NB4 (cell line): ENCODE results near the gene SLC30A9.

ENCODE experiments used
- CTCF ChIP-seq: IDR thresholded peaks from one replicate; pipeline ENCODE4 v1.5.1; 2012; ENCODE audit warnings: low read depth, low read length
- MAX ChIP-seq: IDR thresholded peaks from 2 replicates; pipeline ENCODE4 v1.6.1; 2011; ENCODE audit warnings: low read depth, low read length
- POLR2A ChIP-seq: IDR thresholded peaks from 2 replicates; pipeline ENCODE4 v1.6.1; 2011; ENCODE audit warnings: mild to moderate bottlenecking; ENCODE audit not compliant: insufficient read length; ENCODE audit errors: extremely low read depth

GRCh38 chr4:42119886-42120285 lies 129.6 kb downstream of the SLC30A9 start:
- TF ChIP-seq MAX: no peak
- no peak for TF ChIP-seq CTCF
- no peak for TF ChIP-seq POLR2A
